ENCODE results near the gene SFXN3.

Gene SFXN3

GRCh38 chr10:101038484-101038883 is 7.5 kb downstream of the SFXN3 start:
- DNase-seq, result no peak

- no peak for DNase-seq
Observed at GRCh38 chr10:101040061-101040460, 9.0 kb downstream of the SFXN3 start.

GRCh38 chr10:101040851-101041250 is 9.8 kb downstream of the SFXN3 start:
- DNase-seq, result no peak

GRCh38 chr10:101041252-101041761 is 10.3 kb downstream of the SFXN3 start:
- DNase-seq, result peak; percentile 90

- DNase-seq, result no peak
Observed at GRCh38 chr10:101042118-101042517, 11.1 kb downstream of the SFXN3 start.

GRCh38 chr10:101042667-101043362 is 11.8 kb downstream of the SFXN3 start:
- DNase-seq, result peak; percentile 99

GRCh38 chr10:101043363-101043707 is 12.3 kb downstream of the SFXN3 start:
- peak; percentile 69 for DNase-seq

- no peak for DNase-seq
Observed at GRCh38 chr10:101044117-101044516, 13.1 kb downstream of the SFXN3 start.

GRCh38 chr10:101046332-101047238 is 15.6 kb downstream of the SFXN3 start:
- no peak for DNase-seq

- DNase-seq, result no peak
Observed at GRCh38 chr10:101047268-101047667, 16.2 kb downstream of the SFXN3 start.

GRCh38 chr10:101047961-101048892 is 17.2 kb downstream of the SFXN3 start:
- DNase-seq, result peak; percentile 95

- peak; percentile 77 for DNase-seq
Observed at GRCh38 chr10:101050208-101051069, 19.4 kb downstream of the SFXN3 start.

GRCh38 chr10:101052285-101052684 is 21.3 kb downstream of the SFXN3 start:
- DNase-seq, result peak; percentile 51

- no peak for DNase-seq
Observed at GRCh38 chr10:101053516-101053915, 22.5 kb downstream of the SFXN3 start.

GRCh38 chr10:101054351-101054750 is 23.3 kb downstream of the SFXN3 start:
- DNase-seq, result no peak

GRCh38 chr10:101054876-101055275 is 23.8 kb downstream of the SFXN3 start:
- no peak for DNase-seq

GRCh38 chr10:101055411-101055810 is 24.4 kb downstream of the SFXN3 start:
- DNase-seq, result no peak

GRCh38 chr10:101056365-101057151 is 25.5 kb downstream of the SFXN3 start:
- DNase-seq, result no peak

- peak; percentile 98 for DNase-seq
Observed at GRCh38 chr10:101060036-101060950, 29.3 kb downstream of the SFXN3 start.
